Measurements from ENCODE around the gene ZIC2.
"Not testable (repeated sequence)": the region's sequence is repeated elsewhere in the genome, so short reads cannot be mapped to it uniquely, and the experiment has no call there.

DNA sequence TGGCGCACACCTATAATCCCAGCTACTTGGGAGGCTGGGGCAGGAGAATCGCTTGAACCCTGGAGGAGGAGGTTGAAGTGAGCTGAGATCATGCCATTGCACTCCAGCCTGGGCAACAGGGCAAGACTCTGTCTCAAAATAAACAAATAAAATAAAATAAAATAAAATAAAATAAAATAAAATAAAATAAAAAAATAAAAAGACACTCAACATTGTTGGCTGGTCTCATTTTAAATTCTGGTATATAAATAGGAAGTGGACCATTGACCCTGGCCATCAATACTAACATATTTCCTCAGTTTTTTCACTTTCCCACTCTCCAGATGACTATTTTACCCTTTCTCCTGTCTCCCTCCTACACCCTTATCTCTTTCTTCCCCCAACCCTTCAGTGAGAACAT lies 36.1 kb upstream of the ZIC2 start:
- not testable (repeated sequence) for TF ChIP-seq ZNF530 (tag by site-specific recombination; IDR thresholded peaks at IDR 0.05; ENCODE audit: low read depth); MEIS1 (CRISPR knock-in tag; IDR thresholded peaks at IDR 0.05; ENCODE audit: borderline replicate concordance); REST (tag by site-specific recombination; IDR thresholded peaks at IDR 0.05); KLF9 (tag by site-specific recombination; IDR thresholded peaks at IDR 0.05; ENCODE audit: low read depth); CTCF (tag by site-specific recombination; IDR thresholded peaks at IDR 0.05); ZNF362 (tag by site-specific recombination; IDR thresholded peaks at IDR 0.05); ZEB2 (tag by site-specific recombination; IDR thresholded peaks at IDR 0.05); ZNF16 (tag by site-specific recombination; IDR thresholded peaks at IDR 0.05; ENCODE audit: low read depth); ZNF148 (tag by site-specific recombination; IDR thresholded peaks at IDR 0.05; ENCODE audit: borderline replicate concordance)
- TF ChIP-seq, protein P1, sequence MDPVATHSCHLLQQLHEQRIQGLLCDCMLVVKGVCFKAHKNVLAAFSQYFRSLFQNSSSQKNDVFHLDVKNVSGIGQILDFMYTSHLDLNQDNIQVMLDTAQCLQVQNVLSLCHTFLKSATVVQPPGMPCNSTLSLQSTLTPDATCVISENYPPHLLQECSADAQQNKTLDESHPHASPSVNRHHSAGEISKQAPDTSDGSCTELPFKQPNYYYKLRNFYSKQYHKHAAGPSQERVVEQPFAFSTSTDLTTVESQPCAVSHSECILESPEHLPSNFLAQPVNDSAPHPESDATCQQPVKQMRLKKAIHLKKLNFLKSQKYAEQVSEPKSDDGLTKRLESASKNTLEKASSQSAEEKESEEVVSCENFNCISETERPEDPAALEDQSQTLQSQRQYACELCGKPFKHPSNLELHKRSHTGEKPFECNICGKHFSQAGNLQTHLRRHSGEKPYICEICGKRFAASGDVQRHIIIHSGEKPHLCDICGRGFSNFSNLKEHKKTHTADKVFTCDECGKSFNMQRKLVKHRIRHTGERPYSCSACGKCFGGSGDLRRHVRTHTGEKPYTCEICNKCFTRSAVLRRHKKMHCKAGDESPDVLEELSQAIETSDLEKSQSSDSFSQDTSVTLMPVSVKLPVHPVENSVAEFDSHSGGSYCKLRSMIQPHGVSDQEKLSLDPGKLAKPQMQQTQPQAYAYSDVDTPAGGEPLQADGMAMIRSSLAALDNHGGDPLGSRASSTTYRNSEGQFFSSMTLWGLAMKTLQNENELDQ (tag by site-specific recombination; IDR thresholded peaks at IDR 0.05; ENCODE audit: low read depth) = not testable (repeated sequence)
